HG03095 (cell line): ENCODE measurements around the gene CHD1L.
"Not testable (repeated sequence)": the region's sequence is repeated elsewhere in the genome, so short reads cannot be mapped to it uniquely, and the experiment has no call there.

ENCODE experiments used
- ATAC-seq: cut with Tn5 transposase; IDR thresholded peaks from one replicate; pipeline ENCODE4 v1.9.1; 2021; ENCODE audit warnings: moderate library complexity; ENCODE audit not compliant: unreplicated experiment

The CHD1L gene

DNA sequence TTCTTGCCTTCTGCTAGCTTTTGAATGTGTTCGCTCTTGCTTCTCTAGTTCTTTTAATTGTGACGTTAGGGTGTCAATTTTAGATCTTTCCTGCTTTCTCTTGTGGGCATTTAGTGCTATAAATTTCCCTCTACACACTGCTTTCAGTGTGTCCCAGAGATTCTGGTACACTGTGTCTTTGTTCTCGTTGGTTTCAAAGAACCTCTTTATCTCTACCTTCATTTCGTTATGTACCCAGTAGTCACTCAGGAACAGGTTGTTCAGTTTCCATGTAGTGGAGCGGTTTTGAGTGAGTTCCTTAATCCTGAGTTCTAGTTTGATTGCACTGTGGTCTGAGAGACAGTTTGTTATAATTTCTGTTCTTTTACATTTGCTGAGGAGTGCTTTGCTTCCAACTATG, 11.5 kb upstream of the CHD1L start:
- ATAC-seq = not testable (repeated sequence)

DNA sequence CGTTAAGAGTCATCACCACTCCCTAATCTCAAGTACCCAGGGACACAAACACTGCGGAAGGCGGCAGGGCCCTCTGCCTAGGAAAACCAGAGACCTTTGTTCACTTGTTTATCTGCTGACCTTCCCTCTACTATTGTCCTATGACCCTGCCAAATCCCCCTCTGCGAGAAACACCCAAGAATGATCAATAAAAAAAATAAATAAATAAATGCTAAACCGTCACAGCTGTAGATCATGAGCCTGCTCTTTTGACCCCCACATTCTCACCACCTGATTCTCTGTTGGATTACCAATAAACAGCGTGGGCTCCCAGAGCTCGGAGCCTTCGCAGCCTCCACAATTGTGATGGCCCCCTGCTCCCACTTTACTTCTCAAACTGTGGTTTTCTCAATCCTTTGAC, 8.6 kb upstream of the CHD1L start:
- ATAC-seq = not testable (repeated sequence)

DNA sequence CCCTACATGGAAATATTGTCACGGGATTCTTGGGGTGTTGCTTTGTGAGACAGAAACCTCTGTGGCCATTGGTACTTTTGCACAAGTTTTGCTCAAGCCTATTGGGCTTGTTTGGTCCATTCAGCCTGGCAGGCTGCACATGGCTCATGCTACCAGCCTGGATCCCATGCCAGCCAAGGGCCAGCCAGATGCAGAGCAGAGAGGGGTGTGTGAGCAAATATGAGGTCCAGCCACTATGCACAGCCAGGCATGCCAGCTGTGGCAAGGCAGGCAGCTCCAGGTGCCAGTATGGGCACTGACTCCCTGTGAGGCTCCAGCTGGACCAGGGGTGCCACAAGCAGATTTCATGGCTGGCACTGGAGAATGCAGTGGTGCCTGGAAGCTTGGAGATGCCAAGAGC, 6.7 kb upstream of the CHD1L start:
- ATAC-seq = no peak

DNA sequence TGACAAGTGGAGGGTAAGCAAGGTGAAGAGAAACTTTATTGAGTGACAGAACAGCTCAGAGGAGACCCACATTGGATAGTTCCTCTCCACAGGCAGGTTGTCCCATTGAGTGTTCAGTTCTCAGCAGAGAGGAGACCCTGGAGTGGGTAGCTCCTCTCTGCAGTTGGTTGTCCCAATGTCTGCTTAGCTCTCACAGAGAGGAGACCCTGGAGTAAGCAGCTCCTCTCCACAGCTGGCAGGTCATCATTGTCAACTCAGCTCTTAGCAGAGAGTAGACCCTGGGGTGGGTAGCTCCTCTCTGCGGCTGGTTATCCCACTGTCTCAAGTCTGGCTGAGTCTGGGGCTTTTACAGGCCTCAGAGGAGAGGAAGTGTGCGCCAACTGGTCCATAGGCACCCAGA, 6.0 kb upstream of the CHD1L start:
- no peak for ATAC-seq

DNA sequence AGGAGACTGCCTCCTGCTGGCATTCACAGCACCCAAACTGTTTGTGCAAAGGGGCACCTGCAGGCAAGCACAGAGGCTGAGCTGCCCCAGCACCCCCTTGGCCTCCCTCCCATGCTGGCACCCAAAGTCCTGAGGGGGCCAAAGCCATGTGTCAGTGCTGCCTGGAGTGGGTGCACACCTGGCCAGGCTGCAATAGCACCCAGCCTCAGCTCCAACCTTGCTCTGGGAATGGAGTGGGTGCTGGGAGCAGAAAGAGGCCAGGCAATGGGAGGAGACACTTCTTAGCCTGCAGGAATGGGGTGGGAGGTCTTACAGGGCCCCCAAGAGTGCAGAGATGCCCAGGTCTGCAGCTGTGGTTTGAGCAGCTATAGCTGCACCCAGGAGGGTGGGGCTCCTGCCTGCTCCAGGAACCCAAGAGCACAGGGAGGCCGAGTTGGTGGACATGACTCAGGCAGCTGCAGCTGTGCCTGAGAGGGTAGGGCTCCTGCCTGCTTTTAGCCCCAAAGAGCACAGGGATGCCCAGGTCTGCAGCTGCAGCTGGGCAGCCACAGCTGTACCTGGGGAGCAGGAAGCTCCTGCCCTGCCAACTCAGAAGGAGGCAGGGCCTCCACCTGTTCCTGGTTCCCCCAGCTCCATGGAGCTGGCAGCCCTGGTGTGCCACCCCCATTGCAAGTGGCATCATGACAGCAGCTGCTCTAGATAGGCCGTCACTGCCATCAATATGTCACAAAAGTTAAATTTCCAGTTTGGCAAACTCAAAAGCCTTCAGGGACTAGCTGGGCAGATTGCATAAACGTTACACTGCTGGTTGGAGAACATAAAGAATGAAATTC, 5.3 kb upstream of the CHD1L start:
- no peak for ATAC-seq

DNA sequence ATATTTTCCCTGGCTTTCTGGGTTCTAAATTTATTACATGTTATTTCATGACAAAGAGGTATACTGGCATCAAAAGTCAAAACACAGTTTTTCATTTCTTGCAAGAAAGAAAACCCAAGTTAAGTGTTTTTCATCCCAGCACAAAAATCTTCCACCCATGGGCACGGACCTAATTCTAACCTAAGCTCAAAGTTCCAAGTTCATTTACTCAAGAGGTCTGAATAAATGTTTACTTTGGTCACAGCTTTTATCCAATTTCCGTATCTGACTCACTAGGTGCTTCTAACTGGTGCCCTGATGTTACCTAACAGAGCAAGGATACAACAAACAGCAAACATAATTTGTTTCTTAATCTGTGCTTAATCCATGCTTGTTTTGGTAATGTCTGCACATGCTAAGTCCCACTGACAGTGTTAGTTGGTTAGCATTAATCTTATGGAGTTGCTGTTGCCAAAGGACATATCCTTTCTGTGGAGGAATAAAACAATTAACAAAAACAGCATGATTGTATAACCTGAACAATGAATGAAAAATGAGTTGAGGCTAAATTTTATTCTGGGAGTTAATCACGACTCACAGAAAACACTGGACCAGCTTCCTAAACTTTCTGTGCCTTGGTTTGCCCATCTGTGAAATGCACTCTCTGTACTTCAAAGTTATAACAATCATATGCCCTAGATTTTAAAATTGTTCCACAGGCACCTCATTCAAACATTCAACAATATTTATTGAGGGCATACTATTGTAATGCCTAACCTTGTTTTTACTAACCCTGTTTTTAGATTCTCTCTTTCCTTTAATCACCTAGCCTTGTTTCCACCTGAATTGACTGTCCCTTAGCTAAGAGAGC, 4.2 kb upstream of the CHD1L start:
- ATAC-seq = no peak

DNA sequence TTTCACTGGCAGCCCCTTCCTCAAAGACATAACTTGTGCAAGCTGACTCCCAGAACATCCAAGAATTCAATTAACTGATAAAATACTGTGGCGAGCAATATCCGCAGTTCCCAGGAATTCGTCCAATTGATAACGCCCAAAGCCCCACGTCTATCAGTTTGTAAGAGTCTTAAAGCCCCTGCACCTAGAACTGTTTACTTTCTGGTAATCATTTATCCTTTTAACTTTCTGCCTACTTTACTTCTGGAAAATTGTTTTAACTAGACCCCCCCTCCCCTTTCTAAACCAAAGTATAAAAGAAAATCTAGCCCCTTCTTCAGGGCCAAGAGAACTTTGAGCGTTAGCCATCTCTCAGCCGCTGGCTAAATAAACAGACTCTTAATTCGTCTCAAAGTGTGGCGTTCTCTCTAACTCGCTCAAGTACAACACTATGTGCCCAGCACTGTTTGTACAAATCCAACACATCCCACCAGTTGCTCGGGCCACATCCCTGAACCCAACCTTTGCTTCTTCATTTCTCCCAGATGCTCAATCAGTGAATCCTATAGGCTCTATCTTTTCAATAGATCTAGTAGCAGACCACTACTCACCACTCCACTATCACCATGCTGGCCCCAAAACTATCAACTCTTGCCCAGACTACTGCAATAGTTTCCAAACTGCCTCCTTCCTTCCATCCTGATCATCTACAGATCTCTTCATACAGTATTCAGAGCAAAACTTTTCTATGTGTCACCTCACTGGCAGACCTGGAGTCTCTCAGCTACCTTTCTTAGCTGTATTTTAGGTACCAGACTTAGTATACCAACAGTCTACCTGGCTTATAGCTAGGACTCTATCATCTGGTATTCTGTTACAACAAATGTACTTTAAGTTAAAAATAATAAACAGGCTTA, 3.3 kb upstream of the CHD1L start:
- no peak for ATAC-seq

DNA sequence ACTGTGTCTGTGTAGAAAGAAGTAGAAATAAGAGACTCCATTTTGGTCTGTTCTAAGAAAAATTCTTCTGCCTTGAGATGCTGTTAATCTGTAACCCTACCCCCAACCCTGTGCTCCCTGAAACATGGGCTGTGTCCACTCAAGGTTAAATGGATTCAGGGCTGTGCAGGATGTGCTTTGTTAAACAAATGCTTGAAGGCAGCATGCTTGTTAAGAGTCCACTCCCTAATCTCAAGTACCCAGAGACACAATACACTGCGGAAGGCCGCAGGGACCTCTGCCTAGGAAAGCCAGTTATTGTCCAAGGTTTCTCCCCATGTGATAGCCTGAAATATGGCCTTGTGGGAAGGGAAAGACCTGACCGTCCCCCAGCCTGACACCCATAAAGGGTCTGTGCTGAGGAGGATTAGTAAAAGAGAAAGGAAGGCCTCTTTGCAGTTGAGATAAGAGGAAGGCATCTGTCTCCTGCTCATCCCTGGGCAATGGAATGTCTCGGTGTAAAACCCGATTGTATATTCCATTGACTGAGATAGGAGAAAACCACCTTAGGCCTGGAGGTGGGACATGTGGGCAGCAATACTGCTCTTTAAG, 2.3 kb upstream of the CHD1L start:
- ATAC-seq = not testable (repeated sequence)

DNA sequence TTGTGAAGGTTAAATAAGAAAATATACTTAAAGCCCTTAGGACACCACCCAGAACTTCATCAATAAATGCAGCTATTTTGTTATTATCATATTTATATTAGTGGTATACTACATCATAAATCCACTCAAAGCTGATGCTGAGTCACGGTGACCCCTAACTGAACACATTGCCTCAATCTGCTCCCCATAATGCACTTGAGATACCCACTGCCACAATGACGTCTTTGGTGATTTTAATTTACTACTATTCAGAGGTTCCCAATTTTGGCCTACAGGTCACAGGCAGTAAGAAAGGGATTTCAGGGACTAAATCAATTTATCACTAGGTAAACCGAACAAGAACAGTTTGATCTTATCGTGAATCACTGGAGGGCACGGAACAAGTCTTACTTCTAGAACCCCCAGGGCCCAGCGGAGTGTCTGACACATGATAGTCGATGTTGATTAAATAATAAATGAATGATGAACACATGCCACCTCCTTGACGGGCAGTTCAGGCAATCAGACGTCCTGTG, 493 bp upstream of the CHD1L start:
- no peak for ATAC-seq

DNA sequence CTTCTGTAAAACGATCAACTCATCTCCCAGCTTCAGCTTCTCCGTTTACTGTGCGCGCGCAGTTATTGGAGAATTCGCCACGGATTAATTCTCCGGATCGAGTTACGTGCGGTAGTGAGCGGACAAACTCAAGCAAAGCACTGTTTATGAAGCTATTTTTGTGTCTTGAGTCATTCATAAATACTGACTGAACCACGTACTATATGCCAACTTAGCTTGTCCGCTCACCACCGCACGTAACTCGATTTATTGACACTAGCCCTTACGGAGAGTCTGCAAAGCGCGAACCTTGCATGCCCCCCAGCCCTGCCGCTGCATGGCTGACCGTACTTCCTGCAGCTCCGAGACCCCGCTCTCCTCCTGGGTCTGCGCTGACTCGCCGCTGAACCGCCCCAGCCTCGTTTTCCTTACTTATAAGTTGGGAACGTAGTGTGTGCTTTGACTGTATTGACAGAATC, 773 bp downstream of the CHD1L start:
- ATAC-seq = peak; percentile 21

DNA sequence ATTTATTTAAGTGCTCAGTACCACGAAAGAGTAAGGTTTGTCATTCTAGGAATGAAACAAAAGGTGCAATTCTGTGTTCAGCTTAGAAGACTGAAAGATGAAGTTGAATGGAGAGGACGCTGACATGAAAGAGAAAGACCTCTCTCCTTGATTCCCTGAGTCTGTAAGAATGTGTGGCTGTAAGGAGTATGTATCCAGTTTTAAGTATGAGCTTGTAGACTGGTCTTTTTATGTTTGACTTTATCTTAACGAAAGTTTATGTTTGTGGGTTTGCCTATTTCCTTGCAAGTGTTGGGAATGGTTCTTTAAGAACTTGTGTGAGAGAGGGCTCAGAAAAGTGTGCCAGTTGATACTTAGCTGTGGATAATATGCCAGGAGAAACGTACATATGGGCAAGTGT, 1.4 kb downstream of the CHD1L start:
- no peak for ATAC-seq

DNA sequence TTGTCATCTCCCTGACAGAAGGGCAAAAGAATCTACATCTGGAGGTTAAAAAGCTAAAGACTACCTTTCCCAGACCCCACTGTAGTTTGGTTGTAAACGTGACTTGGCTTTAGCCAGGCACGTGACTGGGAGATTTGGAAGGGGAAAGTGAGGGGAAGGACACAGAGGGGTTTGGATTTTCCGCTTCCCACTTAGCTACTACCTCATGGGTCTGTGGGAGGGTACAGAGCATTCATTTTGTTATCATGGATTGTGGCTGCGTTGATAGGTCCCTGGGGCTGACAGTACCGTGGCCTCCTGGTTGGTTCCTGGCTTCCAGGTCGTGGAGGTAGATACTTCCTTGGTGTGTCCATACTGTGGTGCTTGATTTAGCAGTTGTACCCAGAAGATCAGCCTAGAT, 2.6 kb downstream of the CHD1L start:
- ATAC-seq = no peak

DNA sequence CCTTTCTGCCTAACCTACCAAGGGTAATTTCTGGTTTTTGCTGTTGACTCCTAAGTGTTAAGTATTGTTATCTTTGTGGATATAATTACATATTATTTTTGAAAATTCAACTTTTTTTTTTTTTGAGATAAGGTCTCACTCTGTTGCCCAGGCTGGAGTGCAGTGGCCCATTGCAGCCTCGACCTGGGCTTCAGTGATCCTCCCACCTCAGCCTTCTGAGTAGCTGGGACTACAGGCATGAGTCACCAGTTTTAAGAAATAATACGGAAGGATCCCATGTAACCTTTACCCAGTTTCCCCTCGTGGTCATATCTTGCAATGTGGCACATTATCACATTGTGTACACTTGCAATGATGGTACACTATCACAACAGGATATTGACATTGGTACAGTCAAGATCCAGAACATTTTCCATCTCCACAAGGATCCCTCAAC, 3.1 kb downstream of the CHD1L start:
- no peak for ATAC-seq

DNA sequence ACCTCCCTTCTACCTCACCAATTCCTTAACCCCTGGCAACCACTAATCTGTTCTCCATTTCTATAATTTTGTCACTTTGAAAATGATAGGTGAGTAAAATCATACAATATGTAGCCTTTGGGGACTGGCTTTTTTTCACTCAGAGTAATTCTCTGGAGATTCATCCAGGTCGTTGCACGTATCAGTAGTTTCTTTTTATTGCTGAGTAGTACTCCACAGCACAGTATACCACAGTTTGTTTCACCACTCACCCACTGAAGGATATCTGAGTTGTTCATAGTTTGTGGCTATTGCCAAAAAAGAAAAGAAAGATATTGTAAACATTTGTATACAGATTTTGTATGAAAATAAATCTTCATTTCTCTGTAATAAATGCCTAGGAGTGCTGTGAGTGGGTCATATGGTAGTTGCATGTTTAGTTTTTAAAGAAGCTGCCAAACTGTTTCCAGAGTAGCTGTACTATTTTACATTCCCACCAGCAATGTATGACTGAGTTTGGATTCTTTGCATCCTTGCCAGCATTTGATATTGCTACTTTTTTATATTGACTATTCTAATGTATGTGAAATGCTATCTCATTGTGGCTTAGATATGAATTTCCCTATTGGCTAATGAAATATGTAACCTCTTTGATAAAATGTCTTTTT, 3.7 kb downstream of the CHD1L start:
- no peak for ATAC-seq

DNA sequence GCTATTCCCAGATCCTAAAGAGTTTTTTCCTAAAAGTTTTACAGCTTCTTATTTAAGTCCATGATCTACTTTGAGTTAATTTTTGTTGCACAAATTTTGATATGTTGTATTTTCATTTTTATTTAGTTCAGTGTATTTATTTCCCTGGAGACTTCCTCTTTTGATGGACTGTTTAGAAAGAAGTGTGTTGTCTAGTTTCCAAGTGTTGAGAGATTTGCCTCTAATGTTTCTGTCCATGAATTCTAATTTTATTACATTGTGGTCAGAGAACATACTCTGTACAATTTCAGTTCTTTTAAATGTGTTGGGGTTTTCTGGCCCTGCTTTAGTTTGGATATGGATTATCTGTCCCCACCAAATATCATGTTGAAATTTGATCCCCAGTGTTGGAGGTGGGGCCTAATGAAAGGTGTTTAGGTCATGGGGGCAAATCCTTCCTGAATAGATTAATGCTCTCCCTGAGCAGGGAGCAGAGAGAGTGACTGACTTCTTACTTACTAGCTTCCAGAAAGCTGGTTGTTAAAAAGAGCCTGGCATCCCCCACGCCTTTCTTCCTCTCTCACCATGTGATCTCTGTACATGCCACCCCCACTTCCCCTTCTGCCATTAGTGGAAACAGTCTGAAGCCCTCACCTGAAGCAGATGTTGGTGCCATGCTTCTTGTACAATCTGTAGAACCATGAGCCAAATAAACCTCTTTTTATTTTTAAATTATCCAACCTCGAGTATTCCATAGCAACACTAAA, 4.6 kb downstream of the CHD1L start:
- ATAC-seq = no peak

DNA sequence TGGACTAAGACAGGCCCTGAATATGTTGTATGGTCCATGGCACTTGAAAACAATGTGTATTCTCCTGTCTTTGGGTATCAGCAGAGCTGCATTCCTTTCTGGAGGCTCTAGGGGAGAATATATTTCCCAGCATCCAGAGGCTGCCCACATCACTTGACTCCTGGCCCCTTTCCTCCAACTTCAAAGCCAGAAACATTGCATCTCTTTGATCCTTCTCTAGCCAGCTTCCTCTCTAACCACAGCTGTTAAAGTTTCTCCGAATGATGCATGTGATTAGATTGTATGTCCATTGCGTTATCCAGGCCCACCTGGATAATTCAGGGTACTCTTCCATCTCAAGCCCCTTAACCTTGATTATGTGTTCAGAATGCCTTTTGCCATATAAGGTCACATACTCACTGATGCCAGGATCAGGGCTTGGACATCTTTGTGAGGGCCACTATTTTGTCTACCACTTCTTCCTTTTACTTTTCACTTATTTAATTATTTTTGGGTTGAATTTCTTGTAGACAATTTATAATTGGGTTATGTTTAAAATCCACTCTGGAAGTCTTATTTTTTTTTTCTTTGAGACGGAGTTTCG, 5.3 kb downstream of the CHD1L start:
- ATAC-seq = no peak

DNA sequence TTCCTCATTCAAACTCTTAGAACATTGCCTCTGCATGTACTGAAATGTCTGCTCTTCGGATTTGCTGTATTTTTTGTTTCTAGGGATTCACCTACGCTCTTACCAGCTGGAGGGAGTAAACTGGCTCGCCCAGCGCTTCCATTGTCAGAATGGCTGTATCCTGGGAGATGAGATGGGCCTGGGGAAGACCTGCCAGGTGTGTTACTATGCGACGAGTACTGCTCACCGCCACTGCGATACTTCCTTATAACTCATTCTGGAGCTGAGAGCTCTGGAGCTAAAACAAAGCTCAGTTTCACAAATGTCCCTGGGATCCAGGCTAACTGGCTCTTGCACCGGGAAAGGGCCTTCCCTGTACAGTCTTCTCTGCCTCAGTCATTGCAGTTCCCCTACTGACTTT, 10.1 kb downstream of the CHD1L start:
- ATAC-seq = no peak

DNA sequence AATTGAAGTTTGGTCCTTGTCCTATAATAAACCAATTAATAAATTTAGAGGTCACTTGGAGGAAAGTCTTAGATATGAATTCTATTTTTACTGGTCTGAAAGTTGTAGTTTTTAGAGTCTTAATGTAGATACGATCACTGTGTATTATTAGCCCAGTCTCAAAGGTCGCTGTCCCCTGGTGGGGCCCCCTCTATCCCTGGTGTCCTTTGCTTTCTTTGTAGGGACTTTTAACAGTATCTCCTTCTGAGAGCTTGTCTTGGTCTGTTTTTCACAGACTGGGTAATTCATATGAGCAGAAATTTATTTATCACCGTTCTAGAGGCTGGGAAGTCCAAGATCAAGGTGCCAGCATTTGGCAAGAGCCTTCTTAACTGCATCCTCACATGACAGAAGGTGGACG, 18.5 kb downstream of the CHD1L start:
- ATAC-seq = no peak
